Stimulated activated CD4-positive, alpha-beta T cell treated with anti-CD3 and anti-CD28 coated beads, Interleukin-4, amount 100 ng/mL, for 4 hours (primary cell): ENCODE measurements around the gene MPO.

Experiments used
- DNase-seq, 2 experiments: peaks; one replicate each; pipeline ENCODE4 v3.0.0-alpha.2; 2020

MPO gene

DNA sequence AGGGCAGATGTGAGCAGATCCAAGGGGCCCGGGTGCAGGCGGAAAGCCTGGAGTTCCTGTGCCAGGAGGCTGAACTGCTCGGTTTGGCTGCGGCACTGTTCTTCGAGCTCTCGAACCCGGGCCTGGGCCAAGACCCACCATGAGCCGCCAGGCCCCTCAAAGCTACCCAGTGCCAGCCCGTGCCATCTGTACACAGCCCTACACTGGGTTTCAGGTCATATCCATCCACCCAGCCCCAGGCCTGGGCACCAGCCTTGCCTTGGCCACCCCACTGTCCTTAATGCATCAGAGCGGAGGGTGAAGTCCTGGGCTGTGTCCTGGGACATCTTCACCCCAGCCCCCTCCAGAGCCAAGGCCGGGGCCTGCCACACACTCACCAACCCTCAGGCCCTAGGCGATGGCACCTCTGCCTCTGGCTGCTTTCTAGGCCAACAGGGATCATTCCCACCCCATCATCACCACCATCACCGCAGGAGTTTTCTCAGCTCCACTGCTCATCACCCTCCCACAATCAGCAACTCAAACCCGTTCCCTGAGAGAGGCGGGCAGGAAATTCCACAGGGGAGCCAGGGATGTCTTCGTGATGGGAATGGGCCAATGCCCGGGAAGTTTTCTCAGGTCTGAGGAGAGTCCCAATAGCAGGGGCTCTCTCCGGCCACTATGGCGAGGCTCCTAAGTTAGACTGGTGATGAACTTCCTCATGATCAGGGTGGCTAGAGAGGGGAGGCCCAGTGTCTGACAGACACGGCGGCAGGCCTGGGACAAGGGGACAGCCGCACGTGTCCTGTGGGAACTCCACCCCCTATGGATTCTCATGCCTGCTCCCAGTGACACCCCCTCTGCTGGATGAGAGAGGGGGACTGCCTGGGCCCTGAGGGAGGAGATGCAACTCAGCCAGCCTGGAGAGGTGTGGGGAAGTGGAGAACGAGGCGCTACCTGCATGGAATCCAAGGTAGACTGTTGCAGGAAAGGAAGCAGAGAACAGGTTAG is 38.7 kb upstream of the MPO start:
- no peak for DNase-seq

DNA sequence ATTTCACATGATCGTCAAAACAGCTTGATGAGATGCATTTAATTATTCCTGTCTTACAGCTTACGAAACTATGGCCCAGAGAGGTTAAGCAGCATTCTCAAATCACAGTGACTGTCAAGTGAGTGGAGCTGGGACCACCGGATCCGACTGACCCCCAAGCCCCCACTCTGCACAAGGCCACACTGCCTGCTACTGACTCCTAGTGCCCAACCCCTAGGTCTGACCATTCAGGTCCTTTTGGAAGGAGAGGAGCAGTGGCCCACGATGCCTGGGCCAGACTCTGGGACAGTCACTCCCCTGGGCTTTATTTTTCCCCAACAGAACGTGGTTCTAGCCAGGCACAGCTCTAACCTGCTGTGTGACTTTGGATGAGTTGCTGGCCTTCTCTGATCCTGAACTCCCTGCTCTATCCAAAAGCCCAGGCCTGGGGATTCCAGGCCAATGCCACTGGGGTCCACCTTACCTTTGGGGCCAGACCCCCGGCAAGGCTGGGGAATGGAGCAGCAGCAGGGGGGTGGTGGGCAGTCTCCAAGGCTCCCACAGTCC is 38.0 kb upstream of the MPO start:
- no peak for DNase-seq

DNA sequence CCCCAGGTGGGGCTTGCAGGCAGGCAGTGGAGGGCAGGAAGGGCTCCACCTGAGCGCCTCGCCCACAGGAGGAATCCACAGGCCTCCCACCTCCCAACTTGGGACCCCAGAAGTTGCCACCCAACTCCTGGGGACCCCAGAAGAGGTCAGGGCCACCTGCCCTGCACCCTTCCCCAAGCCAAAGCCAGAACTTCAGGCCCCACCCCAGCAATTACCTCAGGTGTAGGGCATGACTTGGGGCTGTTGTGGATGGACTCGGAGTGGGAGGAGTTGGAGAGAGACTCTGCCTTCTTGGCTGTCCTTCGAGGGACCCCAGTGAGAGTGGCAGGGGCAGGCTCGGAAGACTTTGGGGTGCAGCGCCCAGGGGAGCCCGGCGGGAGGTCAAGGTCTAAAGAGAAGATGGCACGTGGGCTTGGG is 37.3 kb upstream of the MPO start:
- no peak for DNase-seq

DNA sequence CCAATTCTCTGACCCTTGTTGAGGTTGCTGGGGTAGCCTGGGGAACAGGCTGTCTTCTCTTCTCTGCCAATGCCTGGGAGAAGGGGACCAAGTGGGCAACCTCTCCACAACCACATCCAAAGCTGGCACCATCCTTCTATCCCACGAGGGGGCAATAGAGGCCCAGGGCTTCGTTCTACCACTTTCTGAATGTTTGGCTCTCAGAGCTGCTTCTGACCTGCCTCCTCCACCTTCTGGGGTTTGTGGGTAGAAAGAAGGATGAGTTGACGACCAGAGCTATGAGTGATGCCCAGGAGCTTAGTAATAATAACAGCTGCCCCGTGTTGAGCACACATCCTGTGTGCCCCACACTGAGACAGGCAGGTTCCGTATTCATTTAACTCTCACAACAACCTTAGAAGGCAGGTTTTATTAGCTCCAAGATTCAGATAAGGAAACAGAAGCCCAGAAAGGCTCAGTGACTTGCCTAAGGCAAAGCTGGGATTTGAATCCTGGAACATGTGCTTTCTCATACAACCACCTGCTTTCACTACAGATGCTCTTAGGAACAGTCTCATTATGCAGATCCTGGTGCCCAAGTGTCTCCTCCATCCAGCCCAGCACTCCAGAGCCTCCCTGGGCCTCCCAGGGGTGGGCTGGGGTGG is 36.8 kb upstream of the MPO start:
- peak; percentile 49 to 77 for DNase-seq

GRCh38 chr17:58316260-58316960 is 35.7 kb upstream of the MPO start:
- DNase-seq, result no peak

DNA sequence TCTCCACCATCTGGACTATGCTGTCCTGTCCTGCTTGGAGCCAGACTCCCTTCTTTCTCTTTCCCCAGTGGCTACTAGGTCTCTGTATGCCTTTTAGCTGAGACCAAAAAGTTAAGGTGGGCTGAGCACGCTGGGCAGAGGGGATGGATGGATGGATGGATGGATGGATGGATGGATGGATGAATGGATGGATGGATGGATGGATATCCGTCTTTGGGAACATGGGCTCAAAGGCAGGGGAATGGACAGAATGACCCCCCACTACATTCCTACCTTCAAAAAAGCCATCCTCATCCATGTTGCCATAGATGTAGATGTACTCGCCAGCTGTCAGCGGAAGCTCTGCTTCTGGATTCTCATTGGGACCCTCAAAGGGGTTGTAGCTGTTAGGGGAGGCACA is 35.0 kb upstream of the MPO start:
- no peak for DNase-seq

DNA sequence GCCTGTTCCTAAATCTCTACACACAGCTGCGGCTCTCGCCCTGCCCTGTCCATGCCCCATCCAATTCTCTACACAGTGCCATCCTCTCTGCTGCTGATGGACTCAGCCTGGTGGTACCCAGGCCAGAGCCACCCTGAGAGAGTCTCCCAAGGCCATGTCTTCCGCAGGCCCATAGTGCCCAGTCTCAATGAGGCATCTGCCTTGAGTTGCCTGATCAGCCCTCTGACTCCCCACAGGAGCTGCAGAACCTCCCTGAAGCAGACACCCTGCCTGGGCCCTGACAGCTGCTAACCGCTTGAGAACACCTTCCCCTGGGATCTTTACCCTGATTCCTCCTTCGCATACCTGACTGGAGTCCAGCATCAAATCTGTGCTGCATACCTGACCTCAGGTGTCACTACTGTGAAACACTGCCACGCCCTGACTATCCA is 34.6 kb upstream of the MPO start:
- DNase-seq, result no peak

DNA sequence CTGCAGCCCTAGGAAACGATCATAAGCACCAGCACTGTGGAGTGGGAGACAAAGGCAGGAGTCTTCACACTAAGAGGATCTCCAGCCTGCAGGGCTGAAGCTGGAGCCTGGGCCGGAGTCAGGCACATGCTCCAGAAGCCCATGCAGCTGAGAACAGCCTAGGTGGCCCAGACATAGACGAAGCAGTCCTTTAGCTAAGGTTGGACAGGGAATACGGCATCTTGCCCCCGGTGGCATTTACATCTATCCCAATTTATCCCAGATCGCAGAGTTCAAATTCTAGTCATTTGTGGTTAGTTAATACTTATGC is 33.9 kb upstream of the MPO start:
- no peak for DNase-seq

- no peak for DNase-seq
Observed at GRCh38 chr17:58313815-58314705, 33.3 kb upstream of the MPO start.

GRCh38 chr17:58312829-58313228 is 32.1 kb upstream of the MPO start:
- DNase-seq, result no peak

DNA sequence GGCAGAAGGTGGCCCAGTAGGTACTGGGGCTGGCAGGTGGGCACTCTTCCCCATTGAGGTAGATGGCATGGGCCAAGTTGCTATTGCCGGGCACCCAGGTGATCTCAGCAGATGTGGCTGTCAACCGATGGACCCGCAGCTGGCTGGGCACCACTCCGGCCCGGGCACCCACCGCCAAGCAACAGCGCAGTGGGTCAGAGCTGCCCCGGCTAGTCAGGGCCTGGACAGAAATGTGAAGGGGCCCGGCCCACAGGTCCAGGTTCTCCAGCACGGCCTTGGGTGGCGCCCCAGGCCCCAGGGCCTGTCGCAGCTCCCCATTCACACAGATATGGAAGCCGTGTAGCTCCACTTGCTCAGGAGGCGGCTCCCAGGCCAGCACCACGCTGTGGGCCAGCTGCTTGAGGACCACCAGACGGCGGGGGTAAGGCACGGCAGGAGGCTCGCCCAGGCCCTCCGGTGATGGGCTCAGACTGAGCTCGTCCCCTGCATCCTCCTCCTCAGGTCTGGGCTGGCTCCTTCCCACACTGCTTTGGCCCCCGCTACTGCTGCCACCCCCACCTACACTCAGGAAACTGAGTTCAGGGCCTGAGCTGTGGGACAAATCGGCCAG is 31.4 kb upstream of the MPO start:
- no peak for DNase-seq

DNA sequence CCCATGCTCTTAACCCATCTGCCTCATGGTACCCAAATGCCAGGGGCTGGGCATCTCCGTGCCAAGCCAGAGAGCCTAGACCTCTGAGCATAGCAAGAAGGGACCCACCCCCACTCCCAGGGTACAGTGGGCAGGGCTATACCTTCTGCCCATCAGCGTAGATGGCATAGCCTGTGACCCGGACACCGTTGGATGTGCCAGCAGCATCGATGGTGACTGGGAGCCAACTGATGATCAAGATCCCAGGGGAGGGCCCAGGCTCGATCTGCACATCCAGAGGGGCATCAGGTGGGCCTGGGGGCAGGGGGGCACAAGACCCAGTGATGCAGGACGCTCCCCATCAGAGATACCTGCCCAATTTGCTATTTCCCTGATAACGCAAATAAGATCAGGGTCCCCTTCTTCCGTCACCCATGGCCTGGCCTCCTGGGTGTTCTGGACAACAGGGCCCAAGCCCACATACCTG is 30.7 kb upstream of the MPO start:
- no peak for DNase-seq

DNA sequence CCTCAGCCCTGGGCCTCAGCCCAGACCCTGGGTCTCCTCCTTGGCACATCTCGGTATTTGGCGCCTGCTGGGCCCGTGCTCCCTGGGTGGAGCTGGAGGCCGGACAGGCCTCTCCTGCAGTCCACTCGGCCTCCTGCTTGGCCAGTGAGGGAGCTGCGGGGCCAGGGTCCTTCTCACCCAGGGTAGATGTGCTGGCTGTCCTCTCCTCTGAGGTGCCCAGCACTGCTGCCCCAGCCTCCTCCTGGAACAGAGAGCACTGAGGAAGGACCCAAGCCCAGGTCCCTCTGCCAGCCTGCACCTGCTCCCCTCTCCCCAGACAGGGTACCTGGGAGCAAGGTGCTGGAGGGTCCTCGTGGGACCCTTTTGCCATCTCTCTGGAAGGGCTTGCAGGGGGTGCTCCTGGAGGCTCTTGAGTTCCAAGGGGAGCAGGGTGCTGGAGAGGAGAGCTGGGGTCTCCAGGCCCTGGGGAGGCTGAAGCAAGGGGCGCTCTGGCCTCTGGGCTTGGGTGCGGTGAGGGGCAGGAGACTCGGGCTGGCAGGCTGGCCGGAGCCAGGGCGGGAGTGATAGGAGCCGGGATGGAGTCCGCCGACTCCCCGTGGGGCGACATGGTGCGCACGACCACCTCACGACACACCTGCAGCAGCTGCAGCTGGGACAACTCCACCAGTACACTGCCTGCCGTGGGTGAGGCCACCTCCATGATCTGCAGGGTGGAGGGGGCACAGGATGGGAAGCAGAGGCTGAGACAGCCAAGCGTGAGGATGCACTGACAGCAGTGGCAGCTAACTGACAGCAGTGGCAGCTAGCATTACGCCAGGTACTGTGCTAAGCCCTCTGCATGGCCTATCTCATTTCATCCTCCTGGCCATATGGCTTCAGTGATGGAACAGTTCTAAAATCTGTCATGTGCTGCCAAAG is 30.0 kb upstream of the MPO start:
- no peak for DNase-seq

DNA sequence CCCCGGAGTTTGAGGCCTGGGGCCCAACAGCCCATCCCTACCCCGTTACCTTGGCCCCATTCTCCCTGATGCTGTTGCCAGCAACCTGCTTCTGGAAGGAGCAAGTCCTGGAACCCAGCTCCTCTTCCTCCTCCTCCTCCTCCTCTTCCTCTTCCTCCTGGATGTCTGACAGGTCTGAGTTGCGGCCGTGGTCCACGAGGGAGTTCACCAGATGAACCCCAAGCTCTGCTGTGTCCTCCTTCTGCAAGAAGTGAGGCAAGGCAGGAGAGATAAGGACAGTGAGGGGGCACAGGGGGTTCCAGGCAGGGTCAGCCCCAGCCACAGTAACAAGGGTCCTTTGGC is 29.2 kb upstream of the MPO start:
- DNase-seq, result no peak

DNA sequence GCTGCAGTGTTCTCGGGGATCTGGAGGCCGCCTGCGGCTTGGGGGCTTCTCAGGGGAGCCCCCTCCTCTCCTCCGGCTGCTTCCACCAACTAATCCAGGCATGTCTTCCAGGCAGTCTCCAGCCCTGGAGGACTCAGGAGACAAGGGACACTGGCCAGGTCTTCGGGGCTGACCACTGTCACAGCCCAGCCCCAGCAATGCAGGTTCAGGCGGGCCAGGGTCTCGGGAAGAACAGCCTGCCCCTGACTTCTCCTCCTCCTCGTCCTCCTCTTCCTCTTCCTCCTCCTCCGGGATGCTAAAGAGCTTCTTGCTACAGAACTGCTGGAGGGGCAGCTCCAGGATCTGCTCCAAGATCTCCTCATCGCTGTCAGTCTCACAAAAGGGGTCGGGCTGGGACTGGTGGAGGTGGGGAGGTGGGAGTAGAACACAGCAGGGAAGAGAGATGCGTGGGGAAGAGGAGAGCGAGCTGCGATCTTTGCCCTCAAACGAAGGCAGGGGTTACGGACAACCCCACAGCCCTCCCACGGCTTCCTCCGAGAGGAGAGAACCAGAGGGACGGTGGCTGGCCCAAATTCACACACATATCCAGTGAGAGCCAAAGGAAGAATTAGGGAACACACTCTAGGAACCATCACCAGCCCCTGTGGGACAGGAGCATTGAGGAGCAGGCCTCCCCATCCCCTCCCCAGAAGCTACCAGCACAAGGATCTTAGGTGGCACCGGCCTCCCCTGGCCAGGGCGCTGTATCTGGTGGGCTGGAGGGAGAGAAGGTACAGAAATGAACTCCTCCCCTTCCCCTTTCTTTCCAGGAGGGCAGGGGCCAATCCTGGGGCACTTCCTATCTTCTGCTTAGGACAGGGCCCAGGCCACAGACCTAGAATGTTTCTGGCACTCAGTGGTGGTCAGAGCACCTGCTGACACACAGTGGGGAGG is 28.5 kb upstream of the MPO start:
- no peak for DNase-seq

DNA sequence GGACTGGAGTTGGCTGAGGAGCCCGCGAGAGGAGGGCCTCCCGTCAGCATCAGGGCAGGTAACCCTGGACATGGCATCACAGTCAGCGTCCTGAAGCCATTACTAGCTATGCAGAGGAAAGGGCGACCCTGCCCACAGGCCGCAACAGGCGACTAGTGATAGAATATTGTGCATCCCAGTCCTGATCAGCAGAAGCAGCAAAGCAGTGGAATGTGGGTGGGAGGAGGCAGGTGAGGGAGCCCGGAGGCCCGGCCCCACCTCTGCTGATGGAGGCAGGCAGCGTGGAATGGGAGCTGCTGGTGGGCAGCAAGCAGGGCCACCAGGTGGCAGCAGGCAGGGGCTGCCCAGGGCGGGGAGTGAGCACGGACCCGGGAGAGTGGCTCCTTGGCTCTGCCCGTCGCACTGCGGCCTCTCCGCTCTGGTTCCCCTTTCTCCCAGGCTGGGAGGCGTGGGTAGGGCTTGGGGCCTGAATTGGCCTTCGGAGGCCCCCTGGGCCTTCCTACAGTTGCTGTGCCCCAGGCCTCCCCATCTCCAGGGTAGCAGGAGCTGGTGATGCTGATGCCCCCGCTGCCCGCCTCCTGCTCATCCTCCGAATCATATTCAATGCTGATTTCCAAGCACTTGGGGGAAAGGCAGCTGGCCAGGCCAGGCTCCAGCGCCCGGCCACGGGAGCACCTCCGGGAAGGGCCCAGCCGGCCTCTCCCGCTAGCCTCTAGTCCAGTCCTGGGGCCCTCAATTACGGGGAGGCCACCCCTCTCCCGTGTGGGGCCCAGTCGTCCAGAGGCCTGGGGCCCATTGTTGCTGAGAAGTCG is 27.6 kb upstream of the MPO start:
- DNase-seq, result no peak

DNA sequence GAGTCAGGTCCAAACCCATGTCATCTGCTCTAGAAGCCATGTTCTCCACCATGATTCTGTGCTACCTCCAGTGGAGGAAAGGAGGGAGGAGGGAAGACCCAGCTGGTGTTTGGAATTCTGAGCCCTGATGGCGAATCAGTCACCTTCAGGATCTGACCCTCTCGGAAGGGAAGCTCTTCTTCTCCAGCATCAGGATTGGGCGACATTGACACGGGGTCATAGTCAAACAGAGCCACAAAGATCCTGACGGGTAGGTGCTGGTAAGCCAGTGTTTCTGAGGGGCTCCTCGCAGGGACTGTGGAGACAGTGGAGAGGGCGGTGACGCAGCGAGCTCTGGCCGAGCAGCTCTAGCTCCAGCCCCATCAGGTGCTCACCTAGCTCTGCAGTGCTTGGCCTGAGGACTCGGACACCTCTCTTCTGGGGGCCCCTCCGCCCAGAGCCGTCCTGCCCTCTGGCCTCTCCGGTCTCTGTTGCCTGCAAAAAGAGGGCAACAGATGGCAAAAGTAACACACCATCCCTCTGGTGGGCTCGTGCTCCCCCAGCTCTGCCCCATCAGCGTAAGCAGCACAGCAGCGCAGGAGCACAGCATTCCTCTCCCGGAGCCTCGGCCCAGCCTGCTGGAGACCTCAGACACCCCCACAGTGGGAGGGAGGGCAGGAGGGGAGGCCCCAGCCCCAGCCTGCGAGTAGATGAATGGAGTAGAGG is 26.9 kb upstream of the MPO start:
- DNase-seq, result no peak
